ENCODE measurements around the gene GNAQ. TPM values are rescaled to one million over a fixed set of nuclear protein-coding genes. Genes with fewer than 3 reads are reported as not detected.

Gene GNAQ
- total RNA-seq, 2 donors from 2014 or later, result 46.0 to 58.8 TPM

DNA sequence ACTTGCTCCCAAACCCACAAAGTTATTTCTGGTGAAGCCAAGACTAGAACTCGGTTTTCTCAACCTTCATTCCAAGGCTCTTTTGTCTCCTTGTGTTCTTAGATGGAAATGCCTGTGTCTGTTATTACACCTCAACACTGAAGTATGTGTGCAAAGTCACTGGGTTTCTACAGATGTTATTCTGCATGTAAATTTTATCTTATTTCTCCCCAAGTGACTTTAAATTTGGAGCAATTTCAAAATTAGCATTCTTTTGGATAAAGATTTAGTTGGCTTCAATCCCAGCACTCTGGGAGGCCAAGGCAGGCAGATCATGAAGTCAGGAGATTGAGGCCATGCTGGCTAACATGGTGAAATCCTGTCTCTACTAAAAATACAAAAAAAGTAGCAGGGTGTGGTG lies 279.1 kb downstream of the GNAQ start:
- H3K27me3 ChIP-seq (replicated peaks; ENCODE audit: insufficient read depth), result no peaks in the 10 kb centered on the region
- no peak for ATAC-seq (ENCODE audit: insufficient number of reproducible peaks, low FRiP score, low read depth)
- H3K4me3 ChIP-seq, result no peak overlapping the region
- peaks cover 4 to 14% of the 10 kb centered on the region in 2 donors for H3K4me1 ChIP-seq (ENCODE audit: control insufficient read depth in 1 of 2, low read depth in 2 of 2)
- H3K9me3 ChIP-seq, result no peaks in the 10 kb centered on the region
- peak overlapping the region in 1 of 2 donors; percentile 4 for H3K27ac ChIP-seq
- TF ChIP-seq, protein P1, sequence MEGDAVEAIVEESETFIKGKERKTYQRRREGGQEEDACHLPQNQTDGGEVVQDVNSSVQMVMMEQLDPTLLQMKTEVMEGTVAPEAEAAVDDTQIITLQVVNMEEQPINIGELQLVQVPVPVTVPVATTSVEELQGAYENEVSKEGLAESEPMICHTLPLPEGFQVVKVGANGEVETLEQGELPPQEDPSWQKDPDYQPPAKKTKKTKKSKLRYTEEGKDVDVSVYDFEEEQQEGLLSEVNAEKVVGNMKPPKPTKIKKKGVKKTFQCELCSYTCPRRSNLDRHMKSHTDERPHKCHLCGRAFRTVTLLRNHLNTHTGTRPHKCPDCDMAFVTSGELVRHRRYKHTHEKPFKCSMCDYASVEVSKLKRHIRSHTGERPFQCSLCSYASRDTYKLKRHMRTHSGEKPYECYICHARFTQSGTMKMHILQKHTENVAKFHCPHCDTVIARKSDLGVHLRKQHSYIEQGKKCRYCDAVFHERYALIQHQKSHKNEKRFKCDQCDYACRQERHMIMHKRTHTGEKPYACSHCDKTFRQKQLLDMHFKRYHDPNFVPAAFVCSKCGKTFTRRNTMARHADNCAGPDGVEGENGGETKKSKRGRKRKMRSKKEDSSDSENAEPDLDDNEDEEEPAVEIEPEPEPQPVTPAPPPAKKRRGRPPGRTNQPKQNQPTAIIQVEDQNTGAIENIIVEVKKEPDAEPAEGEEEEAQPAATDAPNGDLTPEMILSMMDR (IDR thresholded peaks at IDR 0.05), result no peak
- H3K36me3 ChIP-seq, result no peaks in the 10 kb centered on the region
- DNase-seq (ENCODE audit: low spot score), result no peak

GRCh38 chr9:77751341-77752091 lies 280.1 kb downstream of the GNAQ start:
- ATAC-seq (ENCODE audit: insufficient number of reproducible peaks, low FRiP score, low read depth) (peak; percentile 32), DNase-seq (ENCODE audit: low spot score) (no peak)
- peak overlapping the region in 1 of 2 donors; percentile 4 for H3K27ac ChIP-seq
- H3K4me1 ChIP-seq (ENCODE audit: control insufficient read depth in 1 of 2, low read depth in 2 of 2), result peaks cover 4 to 14% of the 10 kb centered on the region in 2 donors
- no peak overlapping the region for H3K4me3 ChIP-seq
- TF ChIP-seq, protein P1 (IDR thresholded peaks at IDR 0.05), result peak; percentile 51
- no peaks in the 10 kb centered on the region for H3K27me3 ChIP-seq (replicated peaks; ENCODE audit: insufficient read depth)
- H3K9me3 ChIP-seq, result no peaks in the 10 kb centered on the region
- H3K36me3 ChIP-seq, result no peaks in the 10 kb centered on the region

- no peaks in the 10 kb centered on the region for H3K9me3 ChIP-seq
- TF ChIP-seq, protein P1 (IDR thresholded peaks at IDR 0.05), result no peak
- H3K27me3 ChIP-seq (replicated peaks; ENCODE audit: insufficient read depth), result no peaks in the 10 kb centered on the region
- ATAC-seq (ENCODE audit: insufficient number of reproducible peaks, low FRiP score, low read depth) (no peak), DNase-seq (ENCODE audit: low spot score) (no peak)
- H3K4me3 ChIP-seq, result no peak overlapping the region
- peaks cover 8 to 14% of the 10 kb centered on the region in 2 donors for H3K4me1 ChIP-seq (ENCODE audit: control insufficient read depth in 1 of 2, low read depth in 2 of 2)
- H3K27ac ChIP-seq, result no peak overlapping the region
- no peaks in the 10 kb centered on the region for H3K36me3 ChIP-seq
Observed at GRCh38 chr9:77750981-77751340, 280.6 kb downstream of the GNAQ start.

GRCh38 chr9:77750284-77750683 lies 281.3 kb downstream of the GNAQ start:
- H3K4me3 ChIP-seq, result no peak overlapping the region
- ATAC-seq (ENCODE audit: insufficient number of reproducible peaks, low FRiP score, low read depth), result no peak
- no peaks in the 10 kb centered on the region for H3K36me3 ChIP-seq
- no peaks in the 10 kb centered on the region for H3K27me3 ChIP-seq (replicated peaks; ENCODE audit: insufficient read depth)
- no peak for DNase-seq (ENCODE audit: low spot score)
- peaks cover 11 to 15% of the 10 kb centered on the region in 2 donors for H3K4me1 ChIP-seq (ENCODE audit: control insufficient read depth in 1 of 2, low read depth in 2 of 2)
- H3K9me3 ChIP-seq, result no peaks in the 10 kb centered on the region
- TF ChIP-seq, protein P1 (IDR thresholded peaks at IDR 0.05), result no peak
- no peak overlapping the region for H3K27ac ChIP-seq

DNA sequence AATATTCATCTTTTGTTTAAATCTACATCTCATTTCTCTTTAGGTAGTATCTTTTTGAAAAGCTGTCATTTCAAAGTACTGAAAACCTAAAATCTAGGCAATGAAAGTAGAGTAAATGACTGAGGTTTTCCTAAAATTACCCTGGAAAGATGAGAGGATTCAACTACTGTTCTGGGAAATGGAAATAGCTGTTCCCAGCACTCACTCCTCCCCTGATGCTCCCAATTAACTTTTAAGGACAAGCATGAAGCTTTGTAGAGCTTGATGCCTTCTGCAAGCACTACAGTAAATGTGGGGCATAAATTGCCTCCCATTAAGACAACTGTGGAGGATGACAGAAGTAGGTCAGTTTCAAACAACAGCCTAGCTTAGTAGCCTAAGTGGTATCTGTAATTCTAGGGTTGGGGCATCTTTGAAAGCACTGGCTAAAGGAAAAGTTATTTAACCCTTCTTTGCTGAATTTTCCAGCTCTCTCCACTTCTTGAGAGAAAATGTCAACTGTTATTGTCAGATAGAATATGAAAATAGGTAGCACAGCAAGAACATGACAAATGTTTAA lies 283.3 kb downstream of the GNAQ start:
- DNase-seq (ENCODE audit: low spot score), result no peak
- ATAC-seq (ENCODE audit: insufficient number of reproducible peaks, low FRiP score, low read depth), result no peak
- Histone ChIP-seq H3K9me3 (no peaks in the 10 kb centered on the region), H3K4me1 (ENCODE audit: control insufficient read depth in 1 of 2, low read depth in 2 of 2) (peaks cover 20 to 31% of the 10 kb centered on the region in 2 donors), H3K27me3 (replicated peaks; ENCODE audit: insufficient read depth) (no peaks in the 10 kb centered on the region), H3K36me3 (no peaks in the 10 kb centered on the region), H3K27ac (peak overlapping the region in 1 of 2 donors; percentile 14), H3K4me3 (no peak overlapping the region)
- TF ChIP-seq, protein P1 (IDR thresholded peaks at IDR 0.05), result no peak
